Tibial artery (tissue), 4 donors: ENCODE results near the gene KLHL40.

Source experiments
- DNase-seq, 2 donors: peaks; one replicate each; pipeline ENCODE4 v3.0.0-alpha.2; 2019
- H3K27ac ChIP-seq, 2 donors: fragments of 200-600 bp; sonication (generic) in 1 of 2; 1 replicate in 1 of 2; 2 replicates in 1 of 2; pipeline ENCODE4 v1.5.1; 2018 to 2019; ENCODE audit warnings: mild to moderate bottlenecking in 1 of 2
- H3K27me3 ChIP-seq, 2 donors: fragments of 200-600 bp; sonication (generic) in 1 of 2; one replicate each; pipeline versions ENCODE4 v1.5.1 to v1.6.0; 2016 to 2019
- H3K36me3 ChIP-seq, 3 donors: fragments of 200-600 bp; sonication (generic) in 2 of 3; one replicate each; pipeline ENCODE4 v1.5.1; 2016 to 2019; ENCODE audit warnings: mild to moderate bottlenecking in 2 of 3
- H3K4me1 ChIP-seq, 4 donors: fragments of 200-600 bp; sonication (generic) in 2 of 4; 1 replicate in 3 of 4; 2 replicates in 1 of 4; pipeline ENCODE4 v1.5.1; 2016 to 2019
- H3K4me3 ChIP-seq, 2 donors: fragments of 200-600 bp; sonication (generic) in 1 of 2; 1 replicate in 1 of 2; 2 replicates in 1 of 2; pipeline ENCODE4 v1.5.1; 2018 to 2019; ENCODE audit warnings: mild to moderate bottlenecking in 2 of 2
- H3K9me3 ChIP-seq, 3 donors: fragments of 200-600 bp; sonication (generic) in 1 of 3; one replicate each; pipeline ENCODE4 v1.5.1; 2016 to 2019
- CTCF ChIP-seq, 2 experiments: fragments of 200-600 bp in 1 of 2; fragments of 450-650 bp in 1 of 2; IDR thresholded peaks; one replicate each; pipeline ENCODE4 v1.5.1; 2017 to 2019; ENCODE audit warnings: antibody characterized with exemption in 2 of 2, mild to moderate bottlenecking in 1 of 2, moderate library complexity in 1 of 2
- intact Hi-C: fragments of 100-400 bp; cut with DNase I; formaldehyde crosslinking; loops from one replicate; pipeline ENCODE4 v1.15.0; 2023; ENCODE audit warnings: low total_unique reads

Gene KLHL40

GRCh38 chr3:42674146-42674545, 11.2 kb upstream of the KLHL40 start:
- no peak for TF ChIP-seq CTCF (IDR thresholded peaks at IDR 0.05)
- Histone ChIP-seq H3K27me3 (no peaks in the 10 kb centered on the region), H3K4me3 (no peak overlapping the region), H3K4me1 (no peaks in the 10 kb centered on the region), H3K9me3 (peaks cover 0 to 2% (median 0%) of the 10 kb centered on the region in 3 donors), H3K27ac (no peak overlapping the region), H3K36me3 (no peaks in the 10 kb centered on the region)
- intact Hi-C loops = no loop called here
- DNase-seq = no peak

GRCh38 chr3:42675909-42676308, 9.4 kb upstream of the KLHL40 start:
- no peak for DNase-seq
- intact Hi-C loops = no loop called here
- TF ChIP-seq CTCF (IDR thresholded peaks at IDR 0.05) = no peak

GRCh38 chr3:42678447-42678846, 6.9 kb upstream of the KLHL40 start:
- no peak overlapping the region for H3K27ac ChIP-seq
- intact Hi-C loops = no loop called here
- DNase-seq = peak in 1 of 2 donors; percentile 35
- no peak for TF ChIP-seq CTCF (IDR thresholded peaks at IDR 0.05)
- H3K9me3 ChIP-seq = peaks cover 0 to 2% (median 0%) of the 10 kb centered on the region in 3 donors
- no peaks in the 10 kb centered on the region for H3K36me3 ChIP-seq
- peaks cover 0 to 10% (median 4%) of the 10 kb centered on the region in 4 donors for H3K4me1 ChIP-seq
- H3K4me3 ChIP-seq = no peak overlapping the region
- no peaks in the 10 kb centered on the region for H3K27me3 ChIP-seq

More at GRCh38 chr3:42675909-42676308, 9.4 kb upstream of the KLHL40 start:
- Histone ChIP-seq H3K36me3 (no peaks in the 10 kb centered on the region), H3K9me3 (peaks cover 0 to 2% (median 0%) of the 10 kb centered on the region in 3 donors), H3K27ac (no peak overlapping the region), H3K4me3 (no peak overlapping the region), H3K27me3 (no peaks in the 10 kb centered on the region), H3K4me1 (no peaks in the 10 kb centered on the region)

- intact Hi-C loops = no loop called here
- peak in 1 of 2 donors; percentile 13 for DNase-seq
- no peak for TF ChIP-seq CTCF (IDR thresholded peaks at IDR 0.05)
These were observed 5.1 kb upstream of the KLHL40 start for GRCh38 chr3:42680271-42680670.

GRCh38 chr3:42680806-42681205, 4.5 kb upstream of the KLHL40 start:
- no peaks in the 10 kb centered on the region for H3K27me3 ChIP-seq
- H3K4me1 ChIP-seq = peaks cover 0 to 30% (median 25%) of the 10 kb centered on the region in 4 donors
- intact Hi-C loops = no loop called here
- H3K36me3 ChIP-seq = no peaks in the 10 kb centered on the region
- H3K9me3 ChIP-seq = peaks cover 0 to 2% (median 0%) of the 10 kb centered on the region in 3 donors
- peak in 1 of 2 donors; percentile 19 for DNase-seq
- TF ChIP-seq CTCF (IDR thresholded peaks at IDR 0.05) = no peak
- H3K4me3 ChIP-seq = no peak overlapping the region
- no peak overlapping the region for H3K27ac ChIP-seq

More at GRCh38 chr3:42680271-42680670, 5.1 kb upstream of the KLHL40 start:
- Histone ChIP-seq H3K4me3 (no peak overlapping the region), H3K4me1 (peaks cover 0 to 25% (median 20%) of the 10 kb centered on the region in 4 donors), H3K36me3 (no peaks in the 10 kb centered on the region), H3K27me3 (no peaks in the 10 kb centered on the region), H3K9me3 (peaks cover 0 to 2% (median 0%) of the 10 kb centered on the region in 3 donors), H3K27ac (no peak overlapping the region)
